HL-60 (cell line): ENCODE results near the gene SRPK2.
"Not testable (repeated sequence)": the region's sequence is repeated elsewhere in the genome, so short reads cannot be mapped to it uniquely, and the experiment has no call there.

ENCODE experiments used
- DNase-seq, 2 experiments: peaks; one replicate each; pipeline ENCODE4 v3.0.0-alpha.2; 2010 to 2020; ENCODE audit warnings: low read depth in 1 of 2, low spot score in 1 of 2
- H3K27ac ChIP-seq: fragments of 250-450 bp; sonication (Bioruptor Pico); replicated peaks from 2 replicates; pipeline ENCODE4 v1.5.1; 2020; ENCODE audit warnings: mild to moderate bottlenecking, moderate library complexity
- H3K27me3 ChIP-seq: fragments of 250-450 bp; sonication (Bioruptor Pico); 2 replicates; pipeline ENCODE4 v1.5.1; 2021; ENCODE audit warnings: mild to moderate bottlenecking, moderate library complexity; ENCODE audit not compliant: insufficient read depth, poor library complexity, severe bottlenecking
- H3K4me3 ChIP-seq: replicated peaks from 2 replicates; pipeline ENCODE4 v1.5.1; 2011; ENCODE audit warnings: mild to moderate bottlenecking, control low read depth, low read length; ENCODE audit not compliant: insufficient read depth
- GABPA ChIP-seq: IDR thresholded peaks from 2 replicates; pipeline ENCODE4 v1.6.1; 2012; ENCODE audit warnings: low read depth
- POLR2AphosphoS5 ChIP-seq: IDR thresholded peaks from 2 replicates; pipeline ENCODE4 v1.6.1; 2012; ENCODE audit warnings: low read depth
- SPI1 ChIP-seq: IDR thresholded peaks from 2 replicates; pipeline ENCODE4 v1.6.1; 2012; ENCODE audit warnings: low read depth, mild to moderate bottlenecking, borderline replicate concordance
- TF ChIP-seq, protein P1 (sequence below): IDR thresholded peaks from one replicate; pipeline ENCODE4 v1.5.1; 2011; ENCODE audit warnings: low read length, control low read depth, inconsistent platforms; ENCODE audit not compliant: insufficient read depth
- TF ChIP-seq, protein P2 (sequence below): IDR thresholded peaks from 2 replicates; pipeline ENCODE4 v1.6.1; 2012; ENCODE audit warnings: low read depth; ENCODE audit not compliant: insufficient replicate concordance

SRPK2 gene

DNA sequence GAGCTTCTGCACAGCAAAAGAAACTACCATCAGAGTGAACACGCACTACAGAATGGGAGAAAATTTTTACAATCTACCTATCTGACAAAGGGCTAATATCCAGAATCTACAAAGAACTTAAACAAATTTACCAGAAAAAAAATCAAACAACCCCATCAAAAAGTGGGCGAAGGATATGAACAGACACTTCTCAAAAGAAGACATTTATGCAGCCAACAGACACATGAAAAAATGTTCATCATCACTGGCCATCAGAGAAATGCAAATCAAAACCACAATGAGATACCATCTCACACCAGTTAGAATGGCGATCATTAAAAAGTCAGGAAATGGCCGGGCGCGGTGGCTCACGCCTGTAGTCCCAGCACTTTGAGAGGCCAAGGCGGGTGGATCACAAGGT is 26.7 kb downstream of the SRPK2 start:
- DNase-seq, result not testable (repeated sequence)

DNA sequence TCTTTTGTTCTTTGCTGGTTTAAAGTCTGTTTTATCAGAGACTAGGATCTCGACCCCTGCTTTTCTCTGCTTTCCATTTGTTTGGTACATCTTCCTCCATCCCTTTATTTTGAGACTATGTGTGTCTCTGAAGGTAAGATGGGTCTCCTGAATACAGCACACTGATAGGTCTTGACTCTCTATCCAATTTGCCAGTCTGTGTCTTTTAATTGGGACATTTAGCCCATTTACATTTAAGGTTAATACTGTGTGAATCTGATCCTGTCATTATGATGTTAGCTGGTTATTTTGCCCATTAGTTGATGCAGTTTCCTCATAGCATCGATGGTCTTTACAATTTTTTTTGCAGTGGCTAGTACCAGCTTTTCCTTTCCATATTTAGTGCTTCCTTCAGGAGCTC is 28.6 kb downstream of the SRPK2 start:
- not testable (repeated sequence) for DNase-seq, H3K4me3 ChIP-seq, H3K27me3 ChIP-seq, H3K27ac ChIP-seq

More for the DNA sequence above, 26.7 kb downstream of the SRPK2 start:
- H3K27me3 ChIP-seq, H3K4me3 ChIP-seq, H3K27ac ChIP-seq: not testable (repeated sequence)

DNA sequence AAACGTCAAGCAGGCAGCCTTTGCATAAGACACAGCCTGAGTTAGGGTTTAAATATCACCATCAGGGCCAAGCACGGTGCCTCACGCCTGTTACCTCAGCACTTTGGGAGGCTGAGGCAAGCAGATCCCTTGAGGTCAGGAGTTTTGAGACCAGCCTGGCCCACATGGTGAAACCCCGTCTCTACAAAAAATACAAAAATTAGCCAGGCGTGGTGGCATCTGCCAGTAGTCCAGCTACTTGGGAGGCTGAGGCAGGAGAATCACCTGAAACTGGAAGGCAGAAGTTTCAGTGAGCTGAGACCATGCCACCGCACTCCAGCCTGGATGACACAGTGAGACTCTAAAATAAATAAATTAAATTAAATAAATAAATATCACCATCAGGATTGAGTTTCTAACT is 33.0 kb downstream of the SRPK2 start:
- Histone ChIP-seq H3K4me3 (no peak overlapping the region), H3K27me3 (no peaks in the 10 kb centered on the region), H3K27ac (no peak overlapping the region)
- no peak for DNase-seq
- TF ChIP-seq SPI1 (no peak), POLR2AphosphoS5 (no peak), GABPA (no peak)
- TF ChIP-seq, protein P1, sequence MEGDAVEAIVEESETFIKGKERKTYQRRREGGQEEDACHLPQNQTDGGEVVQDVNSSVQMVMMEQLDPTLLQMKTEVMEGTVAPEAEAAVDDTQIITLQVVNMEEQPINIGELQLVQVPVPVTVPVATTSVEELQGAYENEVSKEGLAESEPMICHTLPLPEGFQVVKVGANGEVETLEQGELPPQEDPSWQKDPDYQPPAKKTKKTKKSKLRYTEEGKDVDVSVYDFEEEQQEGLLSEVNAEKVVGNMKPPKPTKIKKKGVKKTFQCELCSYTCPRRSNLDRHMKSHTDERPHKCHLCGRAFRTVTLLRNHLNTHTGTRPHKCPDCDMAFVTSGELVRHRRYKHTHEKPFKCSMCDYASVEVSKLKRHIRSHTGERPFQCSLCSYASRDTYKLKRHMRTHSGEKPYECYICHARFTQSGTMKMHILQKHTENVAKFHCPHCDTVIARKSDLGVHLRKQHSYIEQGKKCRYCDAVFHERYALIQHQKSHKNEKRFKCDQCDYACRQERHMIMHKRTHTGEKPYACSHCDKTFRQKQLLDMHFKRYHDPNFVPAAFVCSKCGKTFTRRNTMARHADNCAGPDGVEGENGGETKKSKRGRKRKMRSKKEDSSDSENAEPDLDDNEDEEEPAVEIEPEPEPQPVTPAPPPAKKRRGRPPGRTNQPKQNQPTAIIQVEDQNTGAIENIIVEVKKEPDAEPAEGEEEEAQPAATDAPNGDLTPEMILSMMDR, result no peak
- TF ChIP-seq, protein P2, sequence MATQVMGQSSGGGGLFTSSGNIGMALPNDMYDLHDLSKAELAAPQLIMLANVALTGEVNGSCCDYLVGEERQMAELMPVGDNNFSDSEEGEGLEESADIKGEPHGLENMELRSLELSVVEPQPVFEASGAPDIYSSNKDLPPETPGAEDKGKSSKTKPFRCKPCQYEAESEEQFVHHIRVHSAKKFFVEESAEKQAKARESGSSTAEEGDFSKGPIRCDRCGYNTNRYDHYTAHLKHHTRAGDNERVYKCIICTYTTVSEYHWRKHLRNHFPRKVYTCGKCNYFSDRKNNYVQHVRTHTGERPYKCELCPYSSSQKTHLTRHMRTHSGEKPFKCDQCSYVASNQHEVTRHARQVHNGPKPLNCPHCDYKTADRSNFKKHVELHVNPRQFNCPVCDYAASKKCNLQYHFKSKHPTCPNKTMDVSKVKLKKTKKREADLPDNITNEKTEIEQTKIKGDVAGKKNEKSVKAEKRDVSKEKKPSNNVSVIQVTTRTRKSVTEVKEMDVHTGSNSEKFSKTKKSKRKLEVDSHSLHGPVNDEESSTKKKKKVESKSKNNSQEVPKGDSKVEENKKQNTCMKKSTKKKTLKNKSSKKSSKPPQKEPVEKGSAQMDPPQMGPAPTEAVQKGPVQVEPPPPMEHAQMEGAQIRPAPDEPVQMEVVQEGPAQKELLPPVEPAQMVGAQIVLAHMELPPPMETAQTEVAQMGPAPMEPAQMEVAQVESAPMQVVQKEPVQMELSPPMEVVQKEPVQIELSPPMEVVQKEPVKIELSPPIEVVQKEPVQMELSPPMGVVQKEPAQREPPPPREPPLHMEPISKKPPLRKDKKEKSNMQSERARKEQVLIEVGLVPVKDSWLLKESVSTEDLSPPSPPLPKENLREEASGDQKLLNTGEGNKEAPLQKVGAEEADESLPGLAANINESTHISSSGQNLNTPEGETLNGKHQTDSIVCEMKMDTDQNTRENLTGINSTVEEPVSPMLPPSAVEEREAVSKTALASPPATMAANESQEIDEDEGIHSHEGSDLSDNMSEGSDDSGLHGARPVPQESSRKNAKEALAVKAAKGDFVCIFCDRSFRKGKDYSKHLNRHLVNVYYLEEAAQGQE, result no peak

DNA sequence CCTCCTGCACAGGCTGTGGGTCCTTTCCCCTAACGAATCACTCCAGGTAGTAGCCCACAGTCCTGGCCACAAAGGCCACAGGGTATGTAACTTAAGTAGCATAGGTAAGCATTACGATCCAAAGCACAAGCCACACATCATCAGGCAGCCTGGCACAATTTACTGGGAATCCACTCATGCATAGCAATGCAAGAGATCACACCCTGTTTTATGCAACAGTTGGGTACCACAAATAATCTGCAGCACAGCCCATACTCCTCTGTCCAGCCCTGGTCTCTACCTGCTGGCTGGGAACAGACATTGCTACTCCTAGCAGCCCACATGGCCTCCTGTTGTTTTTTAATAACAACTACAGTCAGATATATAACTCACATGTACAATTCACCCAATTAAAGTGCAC is 34.3 kb downstream of the SRPK2 start:
- H3K27me3 ChIP-seq, result no peaks in the 10 kb centered on the region
- no peak for TF ChIP-seq GABPA
- TF ChIP-seq SPI1, result no peak
- no peak for TF ChIP-seq POLR2AphosphoS5
- TF ChIP-seq, protein P1, result no peak
- TF ChIP-seq, protein P2, result no peak
- H3K27ac ChIP-seq, result no peak overlapping the region
- DNase-seq, result no peak
- no peak overlapping the region for H3K4me3 ChIP-seq

DNA sequence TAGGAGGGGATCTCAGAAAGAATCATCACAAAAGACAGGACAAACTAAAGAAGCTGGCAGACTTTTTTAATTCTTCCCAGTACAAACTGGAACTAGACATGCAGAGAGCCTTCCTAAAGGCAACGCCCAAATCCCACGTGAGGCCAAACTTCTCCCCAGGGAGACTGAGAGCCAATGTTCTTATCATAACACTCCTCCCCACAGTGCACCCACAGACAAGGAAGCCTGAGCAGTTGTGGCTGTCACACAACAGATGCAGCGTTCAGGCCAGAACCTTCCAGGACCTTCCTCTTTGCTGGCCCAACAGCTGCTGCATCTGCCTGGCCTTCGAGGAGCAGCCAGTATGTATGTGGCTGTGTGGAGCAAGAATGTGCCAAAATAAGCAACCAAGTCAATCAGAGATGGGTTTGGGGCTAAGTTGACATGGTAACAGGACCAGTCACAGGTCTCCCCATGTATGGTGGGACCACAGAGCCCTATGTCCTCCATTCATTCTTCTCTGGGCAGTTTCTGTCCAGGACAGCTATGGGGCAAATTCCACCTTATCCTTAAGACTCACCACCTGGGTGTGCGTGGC is 34.9 kb downstream of the SRPK2 start:
- Histone ChIP-seq H3K4me3 (no peak overlapping the region), H3K27ac (peak overlapping the region; percentile 31), H3K27me3 (no peaks in the 10 kb centered on the region)
- peak; percentile 59 to 81 for DNase-seq
- TF ChIP-seq, protein P2, result no peak
- TF ChIP-seq POLR2AphosphoS5, result 0 out of 2 replicates have a peak, but pooled peaks have one; percentile 27
- no peak for TF ChIP-seq GABPA
- TF ChIP-seq SPI1, result no peak
- TF ChIP-seq, protein P1, result no peak
